NCI-H146 treated with DMSO at 0.1 percent for 48 hours (cell line): Measurements from ENCODE around the gene ACER2.
"Not testable (repeated sequence)": the region's sequence is repeated elsewhere in the genome, so short reads cannot be mapped to it uniquely, and the experiment has no call there.

Source experiments
- DNase-seq: peaks from one replicate; lab custom pipeline; 2025; ENCODE audit not compliant: unreplicated experiment; lab: John Stamatoyannopoulos, UW

Gene ACER2

DNA sequence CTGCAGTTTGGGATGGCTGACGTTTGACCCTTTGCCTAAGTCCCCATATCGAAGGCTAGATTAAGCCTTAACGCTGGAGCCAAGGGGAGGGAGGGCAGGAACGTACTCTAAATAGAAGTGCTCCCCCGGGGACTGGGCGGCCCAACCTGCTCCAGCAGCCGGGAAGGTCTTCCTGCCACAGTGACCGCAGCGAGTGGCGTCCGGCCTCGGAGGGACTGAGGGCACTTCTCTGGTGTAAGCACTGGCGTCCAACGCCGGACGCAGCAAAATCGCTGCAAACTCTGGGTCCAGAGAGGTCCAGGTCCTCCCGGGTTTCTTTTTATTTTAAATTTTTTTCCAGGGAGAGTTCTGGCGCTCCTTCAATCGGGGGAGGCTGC, 505 bp upstream of the ACER2 start:
- DNase-seq: peak; percentile 28

DNA sequence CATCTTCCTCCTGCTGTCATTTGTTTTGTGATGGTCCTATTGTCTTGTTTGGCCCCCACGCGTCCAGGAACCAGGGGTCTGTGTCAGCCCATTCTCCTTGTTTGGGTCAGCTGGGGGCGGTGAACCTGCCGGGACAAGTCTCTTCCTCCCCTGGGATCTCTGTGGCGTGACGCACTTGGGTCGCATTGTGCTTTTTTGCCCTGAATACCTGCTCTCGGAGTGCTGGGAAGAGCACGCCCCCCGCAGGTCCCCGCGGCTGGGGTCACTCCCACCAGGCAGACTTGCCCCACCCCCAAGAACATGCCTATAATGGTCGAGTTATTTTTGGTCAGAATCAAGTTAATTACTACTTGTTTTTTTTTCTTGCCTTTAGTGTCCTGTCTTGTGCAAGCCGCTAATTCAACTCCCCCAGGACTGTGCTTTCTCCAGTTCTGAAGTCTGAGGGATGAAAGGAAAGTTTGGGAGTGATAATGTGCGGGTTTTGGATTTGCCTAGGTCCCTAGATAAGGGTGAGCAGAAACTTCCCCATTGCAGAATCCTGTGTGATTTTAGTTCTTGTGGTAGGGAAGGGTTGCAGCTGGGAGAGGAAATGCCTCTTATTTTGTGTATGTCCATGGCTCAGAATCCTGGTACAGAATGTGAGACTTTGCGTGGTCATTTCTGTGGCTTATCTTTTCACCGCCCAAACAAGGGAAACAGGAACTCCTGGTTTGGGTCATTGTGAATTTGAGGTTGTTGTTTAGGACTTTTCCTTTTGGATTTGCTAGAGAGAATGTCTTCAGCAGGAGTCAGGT, 789 bp downstream of the ACER2 start:
- DNase-seq: peak; percentile 19

DNA sequence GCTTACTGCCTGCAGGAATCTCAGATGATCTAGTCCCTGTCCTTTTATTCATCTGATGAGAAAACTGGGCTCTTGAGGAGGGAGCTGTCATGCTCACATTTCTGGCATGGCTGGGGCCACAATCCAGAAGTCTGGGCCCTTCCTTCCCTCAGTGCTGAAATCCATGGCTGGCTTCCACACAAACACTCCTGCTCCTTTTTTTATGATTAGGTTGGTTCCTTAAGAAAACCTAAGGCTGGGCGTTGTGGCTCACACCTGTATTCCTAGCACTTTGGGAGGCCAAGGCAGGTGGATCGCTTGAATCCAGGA, 1.3 kb downstream of the ACER2 start:
- DNase-seq: no peak

DNA sequence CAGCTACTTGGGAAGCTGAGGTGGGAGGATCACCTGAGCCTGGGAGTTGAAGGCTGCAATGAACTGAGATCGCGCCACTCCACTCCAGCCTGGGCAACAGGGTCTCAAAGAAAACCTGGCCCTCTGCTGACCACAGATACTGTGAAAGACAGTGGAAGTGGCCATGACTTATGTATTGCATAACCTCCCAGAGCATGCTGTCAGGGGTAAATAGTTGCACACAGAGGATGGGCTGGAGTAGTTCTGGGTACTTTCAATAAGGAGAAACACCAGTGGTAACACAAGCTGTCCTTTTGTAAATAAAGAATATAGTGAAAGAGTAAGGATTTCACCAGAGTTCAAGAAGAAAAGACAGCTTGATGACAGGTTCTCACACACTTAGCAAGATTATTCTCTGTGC, 1.8 kb downstream of the ACER2 start:
- DNase-seq: no peak

DNA sequence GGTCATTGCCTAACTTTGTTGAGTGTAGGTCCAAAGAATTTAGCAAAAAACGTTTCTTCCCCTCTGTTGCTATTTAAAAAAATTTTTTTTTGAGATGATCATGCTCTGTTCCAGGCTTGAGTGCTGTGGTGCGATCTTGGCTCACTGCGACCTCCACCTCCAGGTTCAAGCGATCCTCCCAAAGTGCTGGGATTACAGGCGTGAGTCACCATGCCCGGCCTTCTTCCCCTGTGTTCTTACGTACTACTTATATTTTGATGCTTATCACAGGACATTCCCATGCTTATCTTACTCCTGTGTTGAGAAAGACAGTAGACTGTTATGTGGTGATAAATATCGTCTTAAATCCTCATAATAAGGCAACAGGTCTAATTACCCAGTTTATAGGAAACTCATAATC, 2.5 kb downstream of the ACER2 start:
- DNase-seq: no peak

DNA sequence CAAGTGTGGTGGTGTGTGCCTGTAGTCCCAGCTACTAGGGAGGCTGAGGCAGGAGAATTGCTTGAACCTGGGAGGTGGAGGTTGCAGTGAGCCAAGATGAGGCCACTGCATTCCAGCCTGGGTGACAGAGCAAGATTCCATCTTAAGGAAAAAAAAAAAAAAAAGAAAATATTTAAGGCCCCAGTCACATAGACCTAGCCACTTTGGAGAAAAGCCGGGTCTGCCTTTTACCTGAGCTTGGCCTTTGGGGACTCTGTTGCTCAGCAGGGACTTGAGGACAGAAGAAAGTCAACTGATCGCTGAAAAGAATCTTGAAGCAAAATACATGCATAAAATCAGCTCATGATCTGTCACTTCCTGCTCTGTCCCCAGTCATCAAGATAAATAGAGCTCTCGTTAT, 4.6 kb downstream of the ACER2 start:
- not testable (repeated sequence) for DNase-seq

DNA sequence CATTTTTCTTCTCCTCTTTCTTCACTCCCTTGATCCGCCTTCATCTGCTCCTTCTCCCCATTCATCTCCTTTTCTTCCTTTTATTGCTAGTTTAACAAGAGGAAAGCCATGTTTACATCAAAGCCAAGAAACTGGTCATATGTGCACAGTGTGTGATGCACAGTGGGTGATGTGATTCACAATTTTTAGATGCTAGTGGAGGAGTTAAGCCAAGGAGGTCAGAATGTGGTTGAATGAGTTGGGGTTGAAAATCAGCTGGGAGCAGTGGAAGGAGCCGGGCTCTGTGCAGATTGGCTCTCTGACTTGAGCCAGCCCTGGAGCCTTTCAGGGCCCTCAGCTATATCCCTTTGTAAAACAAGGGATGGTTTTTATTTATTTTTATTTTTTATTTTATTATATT, 7.3 kb downstream of the ACER2 start:
- no peak for DNase-seq

DNA sequence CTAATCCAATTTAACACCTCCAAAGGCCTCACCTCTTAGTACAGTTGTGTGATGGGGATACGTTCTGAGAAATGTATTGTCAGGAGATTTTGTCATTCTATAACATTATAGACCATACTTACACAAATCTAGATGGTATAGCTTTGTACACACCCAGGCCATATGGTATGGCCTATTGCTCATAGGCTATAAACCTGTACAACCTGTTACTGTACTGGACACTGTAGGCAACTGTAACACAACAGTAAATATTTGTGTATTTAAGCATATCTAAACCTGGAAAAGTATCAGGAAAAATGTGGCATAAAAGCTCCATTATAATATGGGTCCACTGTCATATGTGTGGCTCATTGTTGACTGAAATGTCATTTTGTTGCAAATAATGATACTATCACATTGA, 12.1 kb downstream of the ACER2 start:
- no peak for DNase-seq

DNA sequence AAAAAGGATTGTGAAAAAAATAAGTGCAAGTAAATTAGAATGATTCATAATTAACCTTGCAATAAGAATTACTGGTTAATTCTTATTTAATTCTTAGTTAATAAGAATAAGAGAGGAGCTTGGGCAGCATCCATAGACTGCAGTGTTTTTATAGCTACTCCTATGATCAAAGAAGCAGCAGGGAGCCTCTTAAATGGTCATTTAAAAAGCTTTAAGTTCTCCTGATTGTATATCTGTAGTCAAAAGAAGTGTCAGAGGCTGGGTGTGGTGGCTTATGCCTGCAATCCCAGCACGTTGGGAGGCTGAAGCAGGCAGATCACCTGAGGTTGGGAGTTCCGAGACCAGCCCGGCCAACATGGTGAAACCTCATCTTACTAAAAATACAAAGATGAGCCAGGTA, 14.4 kb downstream of the ACER2 start:
- no peak for DNase-seq

DNA sequence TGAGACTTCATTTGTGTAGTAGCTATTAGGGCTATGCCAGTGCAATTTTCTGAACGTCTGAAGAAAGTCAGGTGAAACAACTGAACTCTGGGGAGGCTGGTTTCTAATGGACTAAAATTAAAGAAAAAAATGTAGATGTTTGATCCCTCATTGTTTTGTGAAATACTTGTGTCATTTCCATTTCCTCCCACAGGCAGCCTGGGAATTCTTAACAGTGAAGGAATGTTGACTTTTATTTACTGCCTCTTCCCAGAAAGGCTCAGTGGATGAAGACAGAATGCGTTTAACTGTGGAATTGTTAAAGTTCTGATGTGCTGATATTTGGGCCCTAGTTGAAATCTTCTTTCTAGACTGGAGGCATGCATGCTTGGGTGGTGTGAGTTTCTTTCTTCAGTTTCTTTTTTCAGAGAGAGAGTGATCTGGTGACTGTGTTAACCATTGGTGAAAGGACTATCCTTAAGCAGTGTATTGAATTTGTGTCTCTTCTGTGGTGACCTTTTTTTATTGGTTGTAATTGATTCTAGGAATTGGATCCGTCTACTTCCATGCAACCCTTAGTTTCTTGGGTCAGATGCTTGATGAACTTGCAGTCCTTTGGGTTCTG, 15.5 kb downstream of the ACER2 start:
- no peak for DNase-seq

DNA sequence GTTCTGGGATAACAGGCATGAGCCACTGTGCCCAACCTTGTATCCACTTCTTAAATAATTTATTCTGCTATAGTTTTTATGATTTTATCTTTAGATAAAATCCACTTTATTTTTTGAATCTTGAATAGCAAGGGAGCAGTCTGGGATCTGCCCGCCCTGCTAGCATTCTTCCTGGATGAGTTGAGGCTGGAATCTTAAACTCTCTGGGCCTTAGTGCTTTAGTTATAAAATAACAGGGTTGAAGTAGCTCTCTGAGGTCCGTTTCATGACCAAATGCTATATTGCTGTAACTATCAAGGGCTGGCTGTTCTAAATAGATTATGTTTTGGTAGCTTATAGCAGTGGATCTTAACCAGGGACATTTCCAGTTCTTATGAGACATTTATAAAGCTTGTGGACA, 20.8 kb downstream of the ACER2 start:
- DNase-seq: no peak

DNA sequence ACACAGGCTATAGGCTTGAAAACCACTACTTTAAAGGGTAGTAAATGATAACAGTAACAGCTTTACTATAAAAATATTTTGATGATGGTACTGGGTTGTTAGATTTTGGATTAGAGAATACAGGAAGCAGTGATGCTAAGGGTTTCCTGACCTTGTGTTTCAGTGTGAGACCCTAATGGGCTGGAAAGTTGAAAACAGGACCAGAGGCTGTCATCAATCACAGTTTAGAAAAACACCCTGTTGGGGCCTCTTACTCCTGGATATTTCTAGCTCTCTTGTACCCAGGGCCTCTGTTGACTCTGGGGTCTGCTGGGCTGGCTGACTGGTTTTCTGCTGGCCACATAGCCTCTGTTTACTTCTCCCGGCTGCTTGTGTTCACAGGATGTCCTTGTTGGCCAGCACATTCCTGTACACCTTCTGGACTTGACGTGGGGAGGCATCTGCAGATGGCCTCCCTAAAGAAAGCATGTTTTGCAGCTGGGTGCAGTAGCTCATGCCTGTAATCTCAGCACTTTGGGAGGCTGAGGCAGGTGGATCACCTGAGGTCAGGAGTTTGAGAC, 21.5 kb downstream of the ACER2 start:
- DNase-seq: no peak

DNA sequence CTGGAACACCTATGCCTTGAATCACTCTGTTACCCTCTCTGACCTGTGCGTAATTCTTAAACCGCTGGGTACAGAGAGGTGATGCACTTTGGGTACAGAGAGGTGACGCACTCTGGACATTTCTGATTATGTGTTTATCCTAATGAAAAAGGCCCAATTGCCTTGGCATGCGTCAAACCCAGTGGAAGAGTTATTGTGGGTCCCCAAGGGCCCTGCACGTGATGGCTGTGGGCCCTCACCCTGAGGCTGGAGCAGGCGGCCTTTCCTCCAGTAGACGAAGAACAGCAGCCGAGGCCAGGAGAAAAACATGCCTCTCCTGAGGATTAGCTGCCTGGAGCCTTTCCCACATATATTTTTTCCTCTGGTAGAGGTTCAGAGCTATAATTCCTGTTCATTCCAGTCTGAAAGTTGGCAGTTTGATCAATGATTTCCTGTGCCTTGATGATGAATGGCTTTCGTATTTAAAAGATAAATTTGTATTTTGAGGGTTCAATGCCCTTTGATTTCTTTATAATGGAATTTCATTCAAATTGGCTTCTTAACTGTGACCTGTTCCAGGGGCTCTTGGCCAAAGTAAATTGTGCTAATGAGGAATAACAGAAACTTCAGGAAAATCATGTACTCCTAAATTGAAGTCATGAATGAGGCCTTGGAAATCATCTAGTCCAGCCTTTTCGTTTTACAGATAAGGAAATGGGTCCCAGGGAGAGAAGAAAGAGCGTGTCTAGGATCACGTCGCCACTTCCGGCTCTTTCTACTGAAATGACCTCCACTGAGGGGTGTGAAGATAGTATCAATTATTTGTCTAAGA, 22.8 kb downstream of the ACER2 start:
- no peak for DNase-seq

DNA sequence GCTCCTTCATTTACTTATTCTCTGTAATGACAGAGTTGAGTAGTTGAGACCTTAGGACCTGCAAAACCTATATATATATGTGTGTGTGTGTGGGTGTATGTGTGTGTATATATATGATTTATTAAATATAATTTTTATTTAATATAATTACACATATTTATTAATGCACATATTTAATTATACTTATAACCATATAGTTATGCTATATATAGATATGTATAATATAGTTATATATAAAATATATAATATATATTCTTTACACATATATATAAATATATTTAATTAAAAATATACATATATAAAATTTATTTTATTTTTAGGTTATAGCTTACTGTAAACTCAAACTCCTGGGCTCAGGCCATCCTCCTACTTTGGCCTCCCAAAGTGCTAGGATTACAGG, 23.7 kb downstream of the ACER2 start:
- no peak for DNase-seq

DNA sequence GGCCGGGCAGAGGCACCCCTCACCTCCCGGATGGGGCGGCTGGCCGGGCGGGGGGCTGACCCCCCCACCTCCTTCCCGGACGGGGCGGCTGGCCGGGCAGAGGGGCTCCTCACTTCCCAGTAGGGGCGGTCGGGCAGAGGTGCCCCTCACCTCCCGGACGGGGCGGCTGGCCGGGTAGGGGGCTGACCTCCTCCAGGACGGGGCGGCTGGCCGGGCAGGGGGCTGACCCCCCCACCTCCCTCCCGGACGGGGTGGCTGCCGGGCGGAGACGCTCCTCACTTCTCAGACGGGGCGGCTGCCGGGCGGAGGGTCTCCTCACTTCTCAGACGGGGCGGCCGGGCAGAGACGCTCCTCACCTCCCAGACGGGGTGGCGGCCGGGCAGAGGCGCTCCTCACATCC, 24.9 kb downstream of the ACER2 start:
- not testable (repeated sequence) for DNase-seq

DNA sequence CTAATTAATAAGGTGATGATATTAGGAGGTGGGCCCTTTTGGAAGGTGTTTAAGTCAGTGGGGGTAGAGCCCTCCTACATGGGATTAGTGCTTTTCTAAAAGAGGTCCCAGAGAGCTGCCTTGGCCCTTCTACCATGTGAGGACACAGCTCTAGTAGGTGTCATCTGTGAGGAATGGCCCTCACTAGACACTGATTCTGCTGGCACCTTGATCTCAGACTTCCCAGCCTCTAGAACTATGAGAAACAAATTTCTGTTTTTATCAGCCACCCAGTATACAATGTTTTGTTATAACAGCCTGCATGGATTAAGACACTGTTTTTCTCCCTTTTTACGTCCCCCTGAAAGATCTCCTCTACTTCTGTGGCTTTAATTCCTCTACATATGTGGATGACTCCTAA, 31.6 kb downstream of the ACER2 start:
- DNase-seq: no peak

DNA sequence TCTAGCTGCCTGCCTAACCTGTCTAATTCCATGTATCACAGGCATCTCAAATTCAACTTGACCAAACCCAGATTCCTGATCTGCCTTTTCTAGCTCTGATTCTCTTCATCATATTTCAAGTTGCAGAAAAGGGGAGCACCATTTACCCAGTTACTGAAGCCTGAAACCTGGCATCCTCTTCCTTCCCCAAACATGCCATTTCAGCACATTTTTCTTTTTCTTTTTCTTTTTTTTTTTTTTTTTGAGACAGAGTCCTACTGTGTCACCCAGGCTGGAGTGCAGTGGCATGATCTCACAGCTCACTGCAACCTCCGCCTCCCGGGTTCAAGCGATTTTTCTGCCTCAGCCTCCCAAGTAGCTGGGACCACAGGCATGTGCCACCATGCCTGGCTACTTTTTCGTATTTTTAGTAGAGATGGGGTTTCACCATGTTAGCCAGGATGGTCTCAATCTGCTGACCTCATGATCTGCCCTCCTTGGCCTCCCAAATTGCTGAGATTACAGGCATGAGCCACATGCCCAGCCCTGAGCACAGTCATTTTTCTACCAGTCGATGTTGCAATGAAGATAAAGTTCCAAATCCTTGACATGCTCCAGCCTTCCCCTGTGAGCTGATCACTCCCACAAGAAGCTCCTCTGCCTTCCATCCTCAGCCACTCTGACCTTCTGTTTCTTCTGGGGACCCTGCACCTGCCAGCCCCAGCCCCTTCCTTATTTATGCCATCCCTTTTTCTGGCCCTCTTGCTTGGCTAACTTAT, 32.2 kb downstream of the ACER2 start:
- DNase-seq: no peak

DNA sequence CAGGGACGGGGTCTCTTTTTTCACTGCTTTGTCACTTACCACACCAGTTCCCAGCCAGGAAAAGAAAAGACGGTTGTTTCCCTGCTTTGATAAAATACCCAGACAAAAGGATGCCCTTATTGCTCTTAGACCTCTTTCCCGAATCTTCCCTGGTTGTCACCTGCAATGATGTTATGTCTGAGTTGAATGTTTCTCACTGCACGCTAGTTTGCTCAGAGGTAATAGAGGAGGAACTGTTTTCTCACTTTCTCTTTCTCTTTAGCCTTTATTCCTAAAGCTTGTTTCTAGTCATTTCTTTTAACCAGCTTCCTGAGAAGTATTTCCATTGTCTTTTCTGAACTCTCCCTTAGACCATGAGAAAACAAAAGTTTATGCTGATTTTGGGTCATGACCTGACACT, 32.9 kb downstream of the ACER2 start:
- DNase-seq: no peak

DNA sequence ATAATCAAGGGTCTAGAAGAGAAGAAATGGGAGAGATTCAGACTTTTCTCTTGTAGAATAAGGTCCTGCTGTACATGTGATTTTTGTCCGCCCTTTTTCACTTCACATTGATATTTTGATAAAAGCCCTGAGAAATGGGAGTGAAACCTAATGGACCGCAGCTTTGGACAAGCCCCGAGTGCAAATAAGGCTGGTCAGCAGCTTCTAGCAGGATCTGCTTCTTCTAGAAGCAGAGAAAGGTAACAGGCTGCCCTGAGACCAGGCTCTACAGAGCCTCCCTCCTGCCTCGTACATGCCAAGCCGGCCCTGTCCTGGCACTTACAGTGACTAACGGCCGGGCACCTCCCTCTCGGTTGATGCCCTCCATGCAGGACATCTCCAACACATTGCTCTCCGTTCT, 33.4 kb downstream of the ACER2 start:
- DNase-seq: no peak

DNA sequence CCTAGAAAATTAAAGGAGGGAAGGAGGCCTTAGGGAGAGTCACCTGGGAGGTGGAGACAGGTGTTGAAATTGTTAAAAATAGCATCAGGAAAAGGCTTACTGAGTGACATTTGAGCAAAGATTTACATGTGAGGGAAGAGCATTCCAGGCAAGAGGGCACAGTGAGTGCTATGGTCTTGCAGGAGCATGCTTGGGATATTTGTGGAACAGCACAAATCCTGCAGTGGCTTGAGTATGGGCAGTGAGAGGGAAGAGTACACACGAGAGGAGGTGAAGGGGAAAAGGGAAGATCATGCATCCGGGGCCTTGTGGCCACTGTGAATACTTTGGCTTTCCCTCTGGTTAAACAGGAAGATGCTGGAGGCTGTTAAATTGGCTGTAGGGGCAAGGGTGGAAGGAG, 36.6 kb downstream of the ACER2 start:
- peak; percentile 26 for DNase-seq

DNA sequence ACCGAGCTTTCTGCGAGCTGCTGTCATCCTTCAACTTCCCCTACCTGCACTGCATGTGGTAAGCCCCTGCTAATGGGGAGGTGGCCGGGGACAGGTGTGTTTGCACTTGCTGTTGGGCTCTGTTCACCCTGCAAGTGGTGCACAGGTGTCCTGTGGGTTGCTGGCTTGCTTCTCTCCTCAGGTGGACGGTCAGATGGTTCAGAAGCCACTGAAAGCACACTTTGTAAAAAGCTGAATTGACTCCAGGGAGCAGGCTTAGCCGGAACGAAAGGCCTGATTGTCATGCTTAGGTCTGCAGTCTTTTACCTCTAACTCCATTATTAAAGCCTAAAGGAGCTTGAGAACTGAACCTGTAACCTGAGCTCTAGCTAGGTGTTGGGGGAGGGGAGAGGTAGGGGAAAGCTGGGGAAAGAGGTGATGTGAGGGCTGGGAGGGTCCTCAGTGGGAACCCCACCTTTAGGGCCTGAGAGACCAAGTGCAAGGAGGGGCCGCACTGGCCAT, 37.6 kb downstream of the ACER2 start:
- DNase-seq: peak; percentile 67
